Tibial artery (tissue), 4 donors: ENCODE data around the gene ITIH5.

Source experiments
- DNase-seq, 2 donors: peaks; one replicate each; pipeline ENCODE4 v3.0.0-alpha.2; 2019
- H3K27ac ChIP-seq, 2 donors: fragments of 200-600 bp; sonication (generic) in 1 of 2; 1 replicate in 1 of 2; 2 replicates in 1 of 2; pipeline ENCODE4 v1.5.1; 2018 to 2019; ENCODE audit warnings: mild to moderate bottlenecking in 1 of 2
- H3K27me3 ChIP-seq, 2 donors: fragments of 200-600 bp; sonication (generic) in 1 of 2; one replicate each; pipeline versions ENCODE4 v1.5.1 to v1.6.0; 2016 to 2019
- H3K36me3 ChIP-seq, 3 donors: fragments of 200-600 bp; sonication (generic) in 2 of 3; one replicate each; pipeline ENCODE4 v1.5.1; 2016 to 2019; ENCODE audit warnings: mild to moderate bottlenecking in 2 of 3
- H3K4me1 ChIP-seq, 4 donors: fragments of 200-600 bp; sonication (generic) in 2 of 4; 1 replicate in 3 of 4; 2 replicates in 1 of 4; pipeline ENCODE4 v1.5.1; 2016 to 2019
- H3K4me3 ChIP-seq, 2 donors: fragments of 200-600 bp; sonication (generic) in 1 of 2; 1 replicate in 1 of 2; 2 replicates in 1 of 2; pipeline ENCODE4 v1.5.1; 2018 to 2019; ENCODE audit warnings: mild to moderate bottlenecking in 2 of 2
- H3K9me3 ChIP-seq, 3 donors: fragments of 200-600 bp; sonication (generic) in 1 of 3; one replicate each; pipeline ENCODE4 v1.5.1; 2016 to 2019
- intact Hi-C: fragments of 100-400 bp; cut with DNase I; formaldehyde crosslinking; loops from one replicate; pipeline ENCODE4 v1.15.0; 2023; ENCODE audit warnings: low total_unique reads
- TF ChIP-seq, protein P1 (sequence below), 2 experiments: fragments of 200-600 bp in 1 of 2; fragments of 450-650 bp in 1 of 2; IDR thresholded peaks; one replicate each; pipeline ENCODE4 v1.5.1; 2017 to 2019; ENCODE audit warnings: antibody characterized with exemption in 2 of 2, mild to moderate bottlenecking in 1 of 2, moderate library complexity in 1 of 2

The ITIH5 gene

DNA sequence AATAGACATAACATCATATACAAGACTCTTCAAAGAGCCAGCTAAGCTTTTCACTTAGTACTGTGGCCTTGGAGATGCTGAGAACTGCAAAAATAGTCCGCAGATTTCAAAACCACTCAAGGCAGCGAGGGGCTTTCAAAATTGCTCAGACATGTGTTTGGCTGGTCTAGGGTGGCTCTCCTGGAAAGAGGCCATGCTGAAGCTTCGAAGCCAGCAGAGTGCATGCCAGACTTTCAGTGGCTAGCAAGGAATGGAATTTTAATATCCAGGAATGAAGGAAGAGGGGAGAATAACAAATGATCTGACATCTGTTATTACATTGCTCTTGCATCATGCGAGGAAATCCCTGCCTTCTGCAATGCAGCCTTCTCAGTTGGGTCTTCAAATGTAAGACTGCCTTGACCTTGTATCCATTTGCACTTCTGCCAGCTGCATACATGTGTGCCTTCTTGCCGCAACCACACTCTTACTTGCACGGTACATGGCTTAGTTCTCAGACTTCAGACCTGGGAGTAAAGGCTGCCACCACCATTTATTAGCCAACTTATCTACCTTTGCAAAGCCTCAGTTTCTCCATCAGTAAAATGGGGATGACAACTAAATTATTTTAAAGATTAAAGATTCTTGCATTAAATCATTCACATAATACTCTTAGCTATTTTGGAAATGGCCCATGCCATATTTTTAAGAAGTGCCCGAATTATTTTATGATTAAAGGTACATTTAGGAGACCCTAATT, 55.9 kb downstream of the ITIH5 start:
- TF ChIP-seq, protein P1, sequence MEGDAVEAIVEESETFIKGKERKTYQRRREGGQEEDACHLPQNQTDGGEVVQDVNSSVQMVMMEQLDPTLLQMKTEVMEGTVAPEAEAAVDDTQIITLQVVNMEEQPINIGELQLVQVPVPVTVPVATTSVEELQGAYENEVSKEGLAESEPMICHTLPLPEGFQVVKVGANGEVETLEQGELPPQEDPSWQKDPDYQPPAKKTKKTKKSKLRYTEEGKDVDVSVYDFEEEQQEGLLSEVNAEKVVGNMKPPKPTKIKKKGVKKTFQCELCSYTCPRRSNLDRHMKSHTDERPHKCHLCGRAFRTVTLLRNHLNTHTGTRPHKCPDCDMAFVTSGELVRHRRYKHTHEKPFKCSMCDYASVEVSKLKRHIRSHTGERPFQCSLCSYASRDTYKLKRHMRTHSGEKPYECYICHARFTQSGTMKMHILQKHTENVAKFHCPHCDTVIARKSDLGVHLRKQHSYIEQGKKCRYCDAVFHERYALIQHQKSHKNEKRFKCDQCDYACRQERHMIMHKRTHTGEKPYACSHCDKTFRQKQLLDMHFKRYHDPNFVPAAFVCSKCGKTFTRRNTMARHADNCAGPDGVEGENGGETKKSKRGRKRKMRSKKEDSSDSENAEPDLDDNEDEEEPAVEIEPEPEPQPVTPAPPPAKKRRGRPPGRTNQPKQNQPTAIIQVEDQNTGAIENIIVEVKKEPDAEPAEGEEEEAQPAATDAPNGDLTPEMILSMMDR (IDR thresholded peaks at IDR 0.05) = no peak
- peak in 1 of 2 donors; percentile 47 for DNase-seq
- intact Hi-C loops = no loop called here
- Histone ChIP-seq H3K36me3 (peaks cover 0 to 20% (median 9%) of the 10 kb centered on the region in 3 donors), H3K4me3 (no peak overlapping the region), H3K4me1 (peaks cover 0 to 18% (median 8%) of the 10 kb centered on the region in 4 donors), H3K9me3 (no peaks in the 10 kb centered on the region), H3K27ac (peak overlapping the region in 1 of 2 donors; percentile 5), H3K27me3 (no peaks in the 10 kb centered on the region)

DNA sequence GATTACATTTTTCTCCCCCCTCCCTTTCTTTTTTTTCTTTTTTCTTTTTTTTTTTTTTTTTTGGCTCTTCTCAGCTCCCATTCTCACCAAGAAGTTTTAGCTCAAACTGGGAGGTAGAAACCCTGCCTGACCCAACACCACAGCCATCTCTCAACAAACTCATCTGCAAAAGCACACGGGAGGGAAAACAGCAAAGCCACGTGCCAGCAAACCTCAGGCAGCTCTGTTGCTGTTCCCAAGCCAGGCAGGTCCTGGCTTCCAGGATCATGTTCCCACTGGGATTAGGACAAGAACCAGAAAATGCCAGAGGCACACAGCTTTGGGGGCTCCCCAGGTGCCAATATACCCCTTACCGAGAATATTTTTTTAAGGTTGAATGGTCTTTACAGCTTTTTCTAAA, 56.7 kb downstream of the ITIH5 start:
- intact Hi-C loops = no loop called here
- H3K27me3 ChIP-seq = no peaks in the 10 kb centered on the region
- TF ChIP-seq, protein P1 (IDR thresholded peaks at IDR 0.05) = no peak
- peaks cover 0 to 18% (median 8%) of the 10 kb centered on the region in 4 donors for H3K4me1 ChIP-seq
- H3K9me3 ChIP-seq = no peaks in the 10 kb centered on the region
- no peak for DNase-seq
- peak overlapping the region in 1 of 2 donors; percentile 5 for H3K27ac ChIP-seq
- peaks cover 0 to 14% (median 9%) of the 10 kb centered on the region in 3 donors for H3K36me3 ChIP-seq
- H3K4me3 ChIP-seq = no peak overlapping the region

DNA sequence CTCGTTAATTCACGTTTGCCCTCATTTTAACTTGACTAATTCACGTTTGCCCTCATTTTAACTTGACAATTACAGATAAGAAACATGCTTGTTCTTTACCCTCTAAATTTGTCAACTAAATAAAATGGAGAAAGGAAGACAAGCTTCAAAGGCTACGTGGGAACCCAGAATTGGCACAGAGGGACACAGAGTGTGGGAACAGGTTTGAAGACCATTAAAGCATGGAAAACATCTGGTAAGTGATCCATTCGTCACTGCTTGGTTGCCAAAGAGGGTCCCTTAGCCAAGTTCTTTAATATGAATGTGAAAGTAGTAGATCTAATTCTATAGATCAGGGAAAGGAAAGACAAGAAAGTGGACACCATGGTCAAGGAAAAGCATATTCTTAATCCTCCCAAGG, 57.2 kb downstream of the ITIH5 start:
- DNase-seq = no peak
- Histone ChIP-seq H3K27ac (no peak overlapping the region), H3K4me1 (peaks cover 0 to 18% (median 8%) of the 10 kb centered on the region in 4 donors), H3K9me3 (no peaks in the 10 kb centered on the region), H3K27me3 (no peaks in the 10 kb centered on the region), H3K4me3 (no peak overlapping the region), H3K36me3 (peaks cover 0 to 9% (median 4%) of the 10 kb centered on the region in 3 donors)
- intact Hi-C loops = no loop called here
- TF ChIP-seq, protein P1 (IDR thresholded peaks at IDR 0.05) = no peak

DNA sequence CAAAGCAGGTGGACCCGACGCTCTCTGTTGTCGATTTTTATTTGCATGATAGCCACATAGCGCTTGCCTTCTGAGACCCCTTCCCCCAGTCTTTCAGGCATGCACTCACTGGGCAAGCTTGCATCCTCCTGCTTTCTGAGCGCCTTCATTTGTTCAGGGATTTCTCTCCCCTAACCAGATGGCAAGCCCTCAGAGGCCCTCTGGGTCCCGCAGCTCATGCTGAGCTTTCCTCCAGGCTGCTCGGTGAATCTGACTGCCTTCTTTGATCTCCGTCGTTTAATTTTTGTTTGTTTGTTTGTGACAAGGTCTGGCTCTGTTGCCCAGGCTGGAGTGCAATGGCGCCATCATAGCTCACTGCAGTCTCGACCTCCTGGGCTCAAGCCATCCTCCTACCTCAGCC, 58.8 kb downstream of the ITIH5 start:
- intact Hi-C loops = no loop called here
- Histone ChIP-seq H3K36me3 (peaks cover 4 to 5% (median 4%) of the 10 kb centered on the region in 3 donors), H3K27me3 (no peaks in the 10 kb centered on the region), H3K4me3 (no peak overlapping the region), H3K27ac (no peak overlapping the region), H3K9me3 (no peaks in the 10 kb centered on the region), H3K4me1 (peaks cover 0 to 18% (median 8%) of the 10 kb centered on the region in 4 donors)
- TF ChIP-seq, protein P1 (IDR thresholded peaks at IDR 0.05) = no peak
- DNase-seq = no peak

DNA sequence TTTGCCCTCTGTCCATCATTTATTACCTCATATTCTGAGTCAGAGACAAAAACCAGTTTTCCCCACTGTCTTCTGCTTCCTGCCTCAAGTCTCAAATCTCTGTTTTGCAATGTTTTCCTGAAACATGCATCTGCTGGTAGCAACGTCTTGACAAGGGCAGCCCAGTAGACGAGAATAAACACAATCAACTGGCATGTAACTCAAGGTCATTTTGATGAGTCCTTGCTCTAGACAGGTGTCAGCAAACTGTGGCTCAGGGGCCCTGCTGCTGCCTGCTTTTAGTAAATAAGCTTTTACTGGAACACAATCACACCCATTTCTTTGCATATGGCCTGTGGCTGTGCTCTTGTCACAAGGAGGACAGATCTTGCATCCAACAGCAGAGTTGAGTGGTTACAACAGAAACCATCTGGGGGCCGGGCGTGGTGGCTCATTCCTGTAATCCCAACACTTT, 59.8 kb downstream of the ITIH5 start:
- H3K27ac ChIP-seq = no peak overlapping the region
- no peak for DNase-seq
- no peak overlapping the region for H3K4me3 ChIP-seq
- TF ChIP-seq, protein P1 (IDR thresholded peaks at IDR 0.05) = no peak
- peaks cover 4 to 7% (median 4%) of the 10 kb centered on the region in 3 donors for H3K36me3 ChIP-seq
- peaks cover 0 to 15% (median 8%) of the 10 kb centered on the region in 4 donors for H3K4me1 ChIP-seq
- no peaks in the 10 kb centered on the region for H3K9me3 ChIP-seq
- H3K27me3 ChIP-seq = no peaks in the 10 kb centered on the region
- intact Hi-C loops = no loop called here
